ENCODE data around the gene KLF11.

Gene KLF11

GRCh38 chr2:10016802-10017258 is 26.5 kb upstream of the KLF11 start:
- no peak for TF ChIP-seq CTCF (IDR thresholded peaks at IDR 0.05; ENCODE audit: low read depth, low read length)
- H3K27ac ChIP-seq: no peak overlapping the region
- H3K36me3 ChIP-seq: no peaks in the 10 kb centered on the region
- peaks cover 9% of the 10 kb centered on the region for H3K9me3 ChIP-seq (ENCODE audit: severe bottlenecking)
- H3K4me3 ChIP-seq (ENCODE audit: low read depth, low read length): no peak overlapping the region
- H3K27me3 ChIP-seq (ENCODE audit: insufficient read depth, low read depth, severe bottlenecking): no peaks in the 10 kb centered on the region
- no peak for DNase-seq

DNA sequence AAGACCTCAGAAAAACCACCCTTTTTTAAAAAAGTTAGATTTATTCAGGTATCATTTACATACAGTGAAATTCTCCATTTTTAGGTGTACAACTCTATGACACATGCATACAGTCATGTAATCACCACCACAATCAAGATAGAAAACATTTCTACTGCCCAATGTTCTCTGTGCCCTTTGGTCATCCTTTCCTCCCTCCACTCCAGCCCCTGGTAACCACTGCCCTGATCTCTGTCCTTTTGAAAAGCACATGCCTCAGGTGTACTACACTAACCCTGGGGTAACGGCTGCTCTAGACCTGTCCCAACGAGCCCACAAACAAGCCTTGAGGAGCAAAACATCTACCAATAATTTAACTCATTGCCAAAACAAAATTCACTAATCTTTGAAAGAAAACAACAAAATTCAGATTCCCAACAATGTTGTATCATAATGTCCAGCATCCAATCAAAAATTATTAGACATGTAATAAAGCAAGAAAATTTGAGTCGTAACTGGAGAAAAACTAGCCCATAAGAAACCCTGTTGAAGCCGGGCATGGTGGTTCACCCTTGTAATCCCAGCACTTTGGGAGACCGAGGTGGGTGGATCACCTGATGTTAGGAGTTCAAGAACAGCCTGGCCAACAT is 25.9 kb upstream of the KLF11 start:
- Histone ChIP-seq H3K27ac (no peak overlapping the region), H3K4me3 (ENCODE audit: low read depth, low read length) (no peak overlapping the region), H3K9me3 (ENCODE audit: severe bottlenecking) (peaks cover 9% of the 10 kb centered on the region), H3K36me3 (no peaks in the 10 kb centered on the region), H3K27me3 (ENCODE audit: insufficient read depth, low read depth, severe bottlenecking) (no peaks in the 10 kb centered on the region)
- DNase-seq: no peak
- no peak for TF ChIP-seq CTCF (IDR thresholded peaks at IDR 0.05; ENCODE audit: low read depth, low read length)

GRCh38 chr2:10019174-10019573 is 24.2 kb upstream of the KLF11 start:
- DNase-seq: no peak
- Histone ChIP-seq H3K27me3 (ENCODE audit: insufficient read depth, low read depth, severe bottlenecking) (no peaks in the 10 kb centered on the region), H3K9me3 (ENCODE audit: severe bottlenecking) (peaks cover 9% of the 10 kb centered on the region), H3K36me3 (no peaks in the 10 kb centered on the region), H3K4me3 (ENCODE audit: low read depth, low read length) (no peak overlapping the region), H3K27ac (no peak overlapping the region)
- no peak for TF ChIP-seq CTCF (IDR thresholded peaks at IDR 0.05; ENCODE audit: low read depth, low read length)

DNA sequence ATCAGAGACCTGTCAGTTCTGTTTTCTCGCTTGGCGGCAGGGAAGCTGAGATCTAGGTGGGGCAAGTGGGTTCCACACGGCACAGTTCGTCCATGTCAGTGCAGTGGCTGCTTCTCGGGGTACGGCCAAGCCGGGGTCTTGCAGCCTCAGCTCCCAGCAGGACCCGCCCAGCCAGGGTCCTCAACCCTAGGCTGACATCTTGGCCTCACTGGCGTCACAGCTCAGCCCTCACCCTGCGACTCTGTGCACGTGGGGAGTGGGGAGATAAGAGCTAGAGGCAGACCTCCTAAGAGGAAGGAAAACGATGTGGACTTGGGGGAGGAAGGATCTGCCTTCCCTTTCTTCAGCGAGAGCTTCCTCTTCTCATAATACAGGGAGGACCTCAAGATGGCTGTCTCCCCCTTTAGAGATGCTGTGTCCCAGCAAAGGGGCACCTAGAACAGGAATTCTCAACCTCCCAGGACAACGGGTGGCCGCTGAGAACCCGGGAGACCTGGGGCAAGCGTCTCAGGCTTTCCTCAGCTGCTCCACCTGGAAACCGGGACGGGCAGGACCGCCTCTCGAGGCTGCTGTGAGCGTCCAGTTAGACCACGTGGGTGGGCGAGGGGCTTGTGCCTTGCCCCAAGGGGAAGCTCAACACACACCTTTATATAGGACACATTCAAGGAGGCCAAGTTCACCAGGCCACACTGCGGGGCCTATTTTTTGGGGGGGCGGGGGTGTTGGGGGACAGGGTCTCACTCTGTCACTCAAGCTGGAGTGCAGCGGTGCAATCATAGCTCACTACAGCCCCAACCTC is 23.5 kb upstream of the KLF11 start:
- no peak for DNase-seq
- H3K9me3 ChIP-seq (ENCODE audit: severe bottlenecking): peaks cover 9% of the 10 kb centered on the region
- H3K4me3 ChIP-seq (ENCODE audit: low read depth, low read length): no peak overlapping the region
- no peaks in the 10 kb centered on the region for H3K36me3 ChIP-seq
- H3K27ac ChIP-seq: no peak overlapping the region
- H3K27me3 ChIP-seq (ENCODE audit: insufficient read depth, low read depth, severe bottlenecking): no peaks in the 10 kb centered on the region
- peak; percentile 28; the same call in 1 of the 2 replicates for TF ChIP-seq CTCF (IDR thresholded peaks at IDR 0.05; ENCODE audit: low read depth, low read length)

DNA sequence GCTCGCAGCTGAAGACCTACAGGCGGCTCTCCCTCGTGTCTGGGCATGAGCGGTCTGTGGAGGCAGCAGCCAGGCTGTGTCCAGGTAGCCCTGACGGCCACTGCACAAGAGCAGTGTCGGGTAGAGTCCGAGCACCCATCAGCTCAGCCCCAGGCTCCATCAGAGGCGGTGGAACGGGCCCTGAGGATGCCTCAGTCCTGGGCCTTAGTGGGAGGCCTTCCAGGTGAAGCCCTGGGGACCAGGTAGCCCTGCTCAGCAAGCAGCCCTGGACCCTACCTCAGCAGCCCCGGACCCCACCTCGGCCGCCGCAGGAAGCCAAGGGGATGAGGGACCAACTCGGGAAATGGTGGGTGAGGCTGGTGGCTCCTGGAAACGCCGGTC is 21.3 kb upstream of the KLF11 start:
- no peak for TF ChIP-seq CTCF (IDR thresholded peaks at IDR 0.05; ENCODE audit: low read depth, low read length)
- no peak for DNase-seq
- Histone ChIP-seq H3K27ac (peak overlapping the region; percentile 59), H3K9me3 (ENCODE audit: severe bottlenecking) (peaks cover 7% of the 10 kb centered on the region), H3K36me3 (no peaks in the 10 kb centered on the region), H3K27me3 (ENCODE audit: insufficient read depth, low read depth, severe bottlenecking) (no peaks in the 10 kb centered on the region), H3K4me3 (ENCODE audit: low read depth, low read length) (no peak overlapping the region)

Data from WERI-Rb-1 (cell line).